Stomach (tissue), 9 donors: ENCODE data around the gene ZNF213. TPM values are rescaled to one million over a fixed set of nuclear protein-coding genes. Genes with fewer than 3 reads are reported as not detected.

Experiments
- DNase-seq, 2 donors: peaks; one replicate each; pipeline versions ENCODE4 v3.0.0 to v3.0.0-alpha.2; 2013 to 2019
- H3K27ac ChIP-seq, 5 donors: fragments of 200-600 bp in 4 of 5; sonication (generic) in 4 of 5; one replicate each; pipeline ENCODE4 v1.5.1; 2013 to 2019; ENCODE audit warnings: mild to moderate bottlenecking in 1 of 5, moderate library complexity in 1 of 5
- H3K27me3 ChIP-seq, 3 donors: fragments of 200-600 bp; sonication (generic); one replicate each; pipeline ENCODE4 v1.5.1; 2017 to 2019; ENCODE audit warnings: mixed run types in 1 of 3
- H3K36me3 ChIP-seq, 4 donors: fragments of 200-600 bp; sonication (generic); 1 replicate in 3 of 4; 2 replicates in 1 of 4; pipeline ENCODE4 v1.5.1; 2016 to 2019
- H3K4me1 ChIP-seq, 4 donors: fragments of 200-600 bp; sonication (generic); one replicate each; pipeline ENCODE4 v1.5.1; 2016 to 2019
- H3K4me3 ChIP-seq, 4 donors: fragments of 200-600 bp; sonication (generic) in 3 of 4; one replicate each; pipeline ENCODE4 v1.5.1; 2016 to 2019; ENCODE audit warnings: mild to moderate bottlenecking in 1 of 4
- H3K9me3 ChIP-seq, 4 donors: fragments of 200-600 bp; sonication (generic); one replicate each; pipeline ENCODE4 v1.5.1; 2016 to 2019
- EP300 ChIP-seq: sonication (generic); formaldehyde crosslinking; IDR thresholded peaks from one replicate; pipeline ENCODE4 v1.6.1; 2017; ENCODE audit warnings: antibody characterized with exemption
- POLR2A ChIP-seq, 4 donors: fragments of 450-650 bp; IDR thresholded peaks; one replicate each; pipeline ENCODE4 v1.6.1; 2016; ENCODE audit warnings: antibody characterized with exemption in 4 of 4, control low read depth in 2 of 4, mild to moderate bottlenecking in 1 of 4, moderate library complexity in 1 of 4
- POLR2AphosphoS5 ChIP-seq, 3 donors: sonication (generic); formaldehyde crosslinking; IDR thresholded peaks; one replicate each; pipeline ENCODE4 v1.6.1; 2016; ENCODE audit warnings: antibody characterized with exemption in 3 of 3
- WGBS, 5 donors: extraction: QIAGEN DNeasy Blood & Tissue Kit in 3 of 5; methylation state at CpG; one replicate each; pipeline versions ENCODE4 v1.1.5 to v1.1.7; 2013 to 2018; 5-methylcytosine and 5-hydroxymethylcytosine counted together
- intact Hi-C: fragments of 100-400 bp; cut with DNase I; formaldehyde crosslinking; loops from one replicate; pipeline ENCODE4 v1.15.1; 2023; ENCODE audit warnings: low total_unique reads
- polyA plus RNA-seq, 3 donors: library from polyadenylated mRNA; stranded (reverse); fragments of 200-250 nt; gene quantifications; one replicate each; pipeline ENCODE4 v1.2.3, GENCODE V29; 2013
- total RNA-seq, 5 donors: library from RNA; depleted of rRNA; stranded (reverse); fragments of >200 nt; gene quantifications; one replicate each; pipeline versions ENCODE4 v1.1.0 to v1.2.3, GENCODE V29; 2014 to 2016
- TF ChIP-seq, protein P1 (sequence below), 7 experiments: fragments of 450-650 bp in 4 of 7; fragments of 200-600 bp in 3 of 7; sonication (generic) in 3 of 7; IDR thresholded peaks; one replicate each; pipeline ENCODE4 v1.5.1; 2016 to 2019; ENCODE audit warnings: antibody characterized with exemption in 7 of 7, control low read depth in 2 of 7, mild to moderate bottlenecking in 1 of 7
- donor health status: healthy with polysubstance abuse.
- donor health status: Bipolar disorder and iron deficiency.
- donor health status: healthy.

Gene ZNF213
- total and polyA plus RNA-seq, 8 donors = 1.3 to 87.8 (median 6.5) TPM

DNA sequence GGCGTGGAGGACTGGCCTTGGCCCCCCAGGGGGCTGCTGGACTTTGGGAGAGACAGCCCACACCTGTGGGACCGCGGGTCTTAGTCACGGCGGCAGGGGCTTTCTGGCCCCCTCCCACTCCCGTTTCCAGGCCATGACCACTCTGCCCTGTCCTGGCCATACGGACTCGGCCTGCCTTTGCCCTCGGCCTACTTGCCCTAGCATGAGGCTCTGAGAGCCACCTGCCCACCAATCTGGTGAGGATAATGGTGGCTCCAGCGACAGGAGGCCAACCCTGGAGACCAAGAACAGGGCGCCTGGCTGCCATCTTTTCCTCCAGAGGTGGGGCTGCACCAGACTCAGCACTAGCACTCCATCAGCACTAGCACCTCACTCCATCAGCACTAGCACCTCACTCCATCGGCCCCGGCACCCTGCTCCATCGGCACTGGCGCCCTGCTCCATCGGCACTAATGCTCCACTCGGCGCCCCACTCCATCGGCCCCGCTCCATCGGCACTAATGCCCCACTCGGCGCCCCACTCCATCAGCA, 7.0 kb downstream of the ZNF213 start:
- Histone ChIP-seq H3K4me3 (no peak overlapping the region), H3K27me3 (no peaks in the 10 kb centered on the region), H3K9me3 (no peaks in the 10 kb centered on the region), H3K36me3 (peaks cover 24 to 62% (median 60%) of the 10 kb centered on the region in 4 donors), H3K27ac (no peak overlapping the region), H3K4me1 (peaks cover 0 to 6% (median 0%) of the 10 kb centered on the region in 4 donors)
- DNase-seq = no peak
- 94 to 96% (median 95%) methylated on average over 16 to 23 of the region's 23 CpGs for WGBS, 5 donors
- intact Hi-C loops = no loop called here
- TF ChIP-seq POLR2A (IDR thresholded peaks at IDR 0.05) = no peak
- TF ChIP-seq, protein P1, sequence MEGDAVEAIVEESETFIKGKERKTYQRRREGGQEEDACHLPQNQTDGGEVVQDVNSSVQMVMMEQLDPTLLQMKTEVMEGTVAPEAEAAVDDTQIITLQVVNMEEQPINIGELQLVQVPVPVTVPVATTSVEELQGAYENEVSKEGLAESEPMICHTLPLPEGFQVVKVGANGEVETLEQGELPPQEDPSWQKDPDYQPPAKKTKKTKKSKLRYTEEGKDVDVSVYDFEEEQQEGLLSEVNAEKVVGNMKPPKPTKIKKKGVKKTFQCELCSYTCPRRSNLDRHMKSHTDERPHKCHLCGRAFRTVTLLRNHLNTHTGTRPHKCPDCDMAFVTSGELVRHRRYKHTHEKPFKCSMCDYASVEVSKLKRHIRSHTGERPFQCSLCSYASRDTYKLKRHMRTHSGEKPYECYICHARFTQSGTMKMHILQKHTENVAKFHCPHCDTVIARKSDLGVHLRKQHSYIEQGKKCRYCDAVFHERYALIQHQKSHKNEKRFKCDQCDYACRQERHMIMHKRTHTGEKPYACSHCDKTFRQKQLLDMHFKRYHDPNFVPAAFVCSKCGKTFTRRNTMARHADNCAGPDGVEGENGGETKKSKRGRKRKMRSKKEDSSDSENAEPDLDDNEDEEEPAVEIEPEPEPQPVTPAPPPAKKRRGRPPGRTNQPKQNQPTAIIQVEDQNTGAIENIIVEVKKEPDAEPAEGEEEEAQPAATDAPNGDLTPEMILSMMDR (IDR thresholded peaks at IDR 0.05) = no peak
- no peak for TF ChIP-seq POLR2AphosphoS5 (IDR thresholded peaks at IDR 0.05)
- no peak for TF ChIP-seq EP300

DNA sequence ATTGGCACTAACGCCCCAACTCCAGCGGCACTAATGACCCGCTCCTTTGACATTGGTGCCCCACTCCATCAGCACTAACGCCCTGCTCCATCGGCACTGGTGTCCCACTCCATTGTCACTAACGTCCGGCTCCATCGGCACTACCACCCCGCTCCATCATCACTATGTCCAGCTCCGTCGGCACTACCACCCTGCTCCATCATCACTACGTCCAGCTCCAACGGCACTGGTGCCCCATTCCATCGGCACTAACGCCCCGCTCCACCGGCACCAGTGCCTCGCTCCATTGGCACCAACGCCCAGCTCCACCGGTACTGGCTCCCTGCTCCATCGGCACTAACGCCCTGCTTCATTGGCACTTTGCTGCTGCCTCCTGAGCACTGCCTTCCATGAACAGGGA, 7.5 kb downstream of the ZNF213 start:
- intact Hi-C loops = no loop called here
- no peak for DNase-seq
- Histone ChIP-seq H3K9me3 (no peaks in the 10 kb centered on the region), H3K36me3 (peaks cover 24 to 60% (median 57%) of the 10 kb centered on the region in 4 donors), H3K27me3 (no peaks in the 10 kb centered on the region), H3K4me1 (peaks cover 0 to 2% (median 0%) of the 10 kb centered on the region in 4 donors), H3K27ac (no peak overlapping the region), H3K4me3 (no peak overlapping the region)
- WGBS, 5 donors = 95 to 98% (median 97%) methylated on average over 22 of the region's 22 CpGs
- TF ChIP-seq POLR2A (IDR thresholded peaks at IDR 0.05) (no peak), EP300 (no peak), POLR2AphosphoS5 (IDR thresholded peaks at IDR 0.05) (no peak)
- TF ChIP-seq, protein P1 (IDR thresholded peaks at IDR 0.05) = no peak

DNA sequence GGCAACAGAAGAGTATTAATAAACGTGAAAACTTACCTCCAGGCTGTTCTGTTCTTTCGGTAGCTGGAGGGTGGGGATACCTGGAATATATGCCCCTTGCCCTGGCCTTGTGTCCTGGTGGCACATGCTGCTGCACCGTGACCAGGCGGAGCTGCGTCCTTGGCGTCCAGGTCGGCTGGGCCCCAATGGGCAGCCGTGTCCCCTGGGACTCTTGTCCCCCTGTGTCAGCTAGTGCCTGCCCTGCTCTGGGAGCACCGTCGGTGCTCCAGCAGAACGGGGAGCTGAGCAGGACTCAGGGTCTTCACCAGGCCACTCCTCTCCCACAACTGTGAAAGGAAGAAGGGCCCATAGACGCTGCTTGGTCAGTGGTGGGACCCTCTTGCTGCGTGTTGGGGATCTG, 7.9 kb downstream of the ZNF213 start:
- Histone ChIP-seq H3K4me3 (no peak overlapping the region), H3K36me3 (peaks cover 24 to 56% (median 53%) of the 10 kb centered on the region in 4 donors), H3K4me1 (no peaks in the 10 kb centered on the region), H3K9me3 (no peaks in the 10 kb centered on the region), H3K27me3 (no peaks in the 10 kb centered on the region), H3K27ac (no peak overlapping the region)
- WGBS, 5 donors = 86 to 97% (median 92%) methylated on average over 11 to 13 of the region's 13 CpGs
- TF ChIP-seq, protein P1 (IDR thresholded peaks at IDR 0.05) = no peak
- TF ChIP-seq POLR2AphosphoS5 (IDR thresholded peaks at IDR 0.05) (no peak), EP300 (no peak), POLR2A (IDR thresholded peaks at IDR 0.05) (no peak)
- intact Hi-C loops = no loop called here
- DNase-seq = no peak

DNA sequence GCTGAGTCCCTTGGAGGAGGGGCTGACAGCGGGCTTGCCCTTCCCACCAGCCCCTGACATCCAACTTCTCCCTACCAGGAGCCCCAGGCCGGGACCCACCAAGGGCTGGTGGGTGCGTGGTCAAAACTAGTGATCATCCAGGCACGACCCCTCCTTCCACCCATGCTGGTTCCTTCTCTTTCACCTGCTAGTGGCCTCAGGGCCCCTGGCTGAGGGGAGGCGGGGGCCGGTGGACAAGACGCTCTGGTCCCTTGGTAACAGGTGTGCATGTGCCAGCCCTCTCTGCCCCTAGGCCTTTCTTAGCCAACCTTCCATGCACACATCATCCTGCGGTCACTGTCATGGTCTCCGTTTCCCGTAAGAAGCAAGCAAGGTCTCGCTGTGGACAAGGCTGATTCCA, 8.4 kb downstream of the ZNF213 start:
- TF ChIP-seq, protein P1 (IDR thresholded peaks at IDR 0.05) = no peak
- no peak for TF ChIP-seq POLR2A (IDR thresholded peaks at IDR 0.05)
- TF ChIP-seq POLR2AphosphoS5 (IDR thresholded peaks at IDR 0.05) = no peak
- no peak for TF ChIP-seq EP300
- H3K36me3 ChIP-seq = peaks cover 24 to 51% (median 48%) of the 10 kb centered on the region in 4 donors
- no peak for DNase-seq
- no peaks in the 10 kb centered on the region for H3K27me3 ChIP-seq
- 88 to 96% (median 95%) methylated on average over 7 to 11 of the region's 11 CpGs for WGBS, 5 donors
- intact Hi-C loops = no loop called here
- H3K9me3 ChIP-seq = no peaks in the 10 kb centered on the region
- no peaks in the 10 kb centered on the region for H3K4me1 ChIP-seq
- H3K27ac ChIP-seq = no peak overlapping the region
- H3K4me3 ChIP-seq = no peak overlapping the region
